MM.1S (cell line): ENCODE measurements around the gene FLYWCH1.

Experiments
- DNase-seq: peaks from one replicate; pipeline ENCODE4 v3.0.0-alpha.2; 2015
- H2AFZ ChIP-seq: fragments of 300-600 bp; sonication (generic); 2 replicates; pipeline ENCODE4 v1.6.0; 2016; ENCODE audit warnings: antibody characterized with exemption, low read length
- H3F3A ChIP-seq: fragments of 300-600 bp; sonication (generic); 2 replicates; pipeline ENCODE4 v1.6.1; 2016; ENCODE audit warnings: mild to moderate bottlenecking, antibody characterized with exemption, low read length, moderate library complexity, mixed read lengths; ENCODE audit not compliant: insufficient read depth
- H3K27ac ChIP-seq: fragments of 300-600 bp; sonication (generic); 2 replicates; pipeline ENCODE4 v1.5.1; 2016; ENCODE audit warnings: mild to moderate bottlenecking, low read length
- H3K27me3 ChIP-seq: fragments of 300-600 bp; sonication (generic); replicated peaks from 2 replicates; pipeline ENCODE4 v1.6.0; 2016; ENCODE audit warnings: low read length; ENCODE audit not compliant: insufficient read depth
- H3K36me3 ChIP-seq: fragments of 300-600 bp; sonication (generic); replicated peaks from 2 replicates; pipeline ENCODE4 v1.6.1; 2016; ENCODE audit warnings: mild to moderate bottlenecking, low read length, mixed read lengths; ENCODE audit not compliant: insufficient read depth
- H3K4me1 ChIP-seq: fragments of 300-600 bp; sonication (generic); 2 replicates; pipeline ENCODE4 v1.6.1; 2016; ENCODE audit warnings: low read length, mixed read lengths
- H3K4me2 ChIP-seq: fragments of 300-600 bp; sonication (generic); 2 replicates; pipeline ENCODE4 v1.6.0; 2016; ENCODE audit warnings: low read depth, low read length
- H3K4me3 ChIP-seq: fragments of 300-600 bp; sonication (generic); 2 replicates; pipeline ENCODE4 v1.5.1; 2016; ENCODE audit warnings: low read length, mixed read lengths
- H3K79me2 ChIP-seq: fragments of 300-600 bp; sonication (generic); 2 replicates; pipeline ENCODE4 v1.6.1; 2016; ENCODE audit warnings: mixed run types, low read length, mixed read lengths
- H3K9ac ChIP-seq: fragments of 300-600 bp; sonication (generic); 2 replicates; pipeline ENCODE4 v1.6.1; 2016; ENCODE audit warnings: low read length, mixed read lengths
- H3K9me2 ChIP-seq: fragments of 300-600 bp; sonication (generic); replicated peaks from 2 replicates; pipeline ENCODE4 v1.6.1; 2016; ENCODE audit warnings: mild to moderate bottlenecking, low read length, mixed read lengths; ENCODE audit not compliant: insufficient read depth
- H3K9me3 ChIP-seq: fragments of 300-600 bp; sonication (generic); replicated peaks from 2 replicates; pipeline ENCODE4 v1.6.1; 2016; ENCODE audit warnings: mild to moderate bottlenecking, low read length, mixed read lengths; ENCODE audit not compliant: insufficient read depth
- H4K20me1 ChIP-seq: fragments of 300-600 bp; sonication (generic); 2 replicates; pipeline ENCODE4 v1.6.1; 2016; ENCODE audit warnings: mild to moderate bottlenecking, low read length, moderate library complexity, mixed read lengths; ENCODE audit not compliant: insufficient read depth
- CTCF ChIP-seq: fragments of 300-600 bp; sonication (generic); IDR thresholded peaks from 2 replicates; pipeline ENCODE4 v1.5.1; 2016; ENCODE audit warnings: antibody characterized with exemption, low read length, mixed read lengths
- EZH2 ChIP-seq: fragments of 300-600 bp; sonication (generic); optimal IDR thresholded peaks from 2 replicates; pipeline ENCODE3; 2017; ENCODE audit warnings: low read depth, mild to moderate bottlenecking, antibody characterized with exemption, low read length, mixed read lengths
- EZH2phosphoT487 ChIP-seq: fragments of 300-600 bp; sonication (generic); IDR thresholded peaks from 2 replicates; pipeline ENCODE4 v1.6.1; 2018; ENCODE audit warnings: antibody characterized with exemption, low read length

The FLYWCH1 gene

GRCh38 chr16:2955779-2956578 is 44.2 kb downstream of the FLYWCH1 start:
- H3K9ac ChIP-seq = no peak overlapping the region
- no peak for TF ChIP-seq CTCF
- no peak for TF ChIP-seq EZH2phosphoT487
- no peak for TF ChIP-seq EZH2

GRCh38 chr16:2956579-2956956 is 44.8 kb downstream of the FLYWCH1 start:
- no peak for DNase-seq
- H3K9me3 ChIP-seq = no peaks in the 10 kb centered on the region
- H2AFZ ChIP-seq = no peak overlapping the region
- H3K9ac ChIP-seq = no peak overlapping the region
- H4K20me1 ChIP-seq = no peaks in the 10 kb centered on the region
- no peak overlapping the region for H3K4me2 ChIP-seq
- peaks cover 7% of the 10 kb centered on the region for H3K27me3 ChIP-seq
- H3K36me3 ChIP-seq = no peaks in the 10 kb centered on the region
- H3F3A ChIP-seq = peaks cover 11% of the 10 kb centered on the region
- peaks cover 28% of the 10 kb centered on the region for H3K4me1 ChIP-seq
- TF ChIP-seq EZH2 (no peak), EZH2phosphoT487 (no peak), CTCF (no peak)
- H3K4me3 ChIP-seq = no peak overlapping the region
- H3K27ac ChIP-seq = no peak overlapping the region
- no peaks in the 10 kb centered on the region for H3K9me2 ChIP-seq
- H3K79me2 ChIP-seq = no peaks in the 10 kb centered on the region

More at GRCh38 chr16:2955779-2956578, 44.2 kb downstream of the FLYWCH1 start:
- no peak for DNase-seq
- Histone ChIP-seq H4K20me1 (no peaks in the 10 kb centered on the region), H3K27me3 (peaks cover 7% of the 10 kb centered on the region), H3K4me1 (peaks cover 28% of the 10 kb centered on the region), H2AFZ (no peak overlapping the region), H3K27ac (no peak overlapping the region), H3K4me3 (no peak overlapping the region), H3K79me2 (no peaks in the 10 kb centered on the region), H3F3A (peaks cover 11% of the 10 kb centered on the region), H3K9me2 (no peaks in the 10 kb centered on the region), H3K9me3 (no peaks in the 10 kb centered on the region), H3K36me3 (no peaks in the 10 kb centered on the region), H3K4me2 (no peak overlapping the region)

- H3K9me2 ChIP-seq = no peaks in the 10 kb centered on the region
- peaks cover 12% of the 10 kb centered on the region for H3K4me1 ChIP-seq
- H3K79me2 ChIP-seq = no peaks in the 10 kb centered on the region
- peaks cover 33% of the 10 kb centered on the region for H3K27me3 ChIP-seq
- H3K4me3 ChIP-seq = no peak overlapping the region
- no peaks in the 10 kb centered on the region for H4K20me1 ChIP-seq
- no peak overlapping the region for H3K9ac ChIP-seq
- TF ChIP-seq CTCF (no peak), EZH2 (no peak), EZH2phosphoT487 (no peak)
- H3K27ac ChIP-seq = no peak overlapping the region
- no peak overlapping the region for H2AFZ ChIP-seq
- H3F3A ChIP-seq = no peaks in the 10 kb centered on the region; the same call in 1 of the 2 replicates
- H3K4me2 ChIP-seq = peak overlapping the region; percentile 21; the same call in 1 of the 2 replicates
- H3K9me3 ChIP-seq = no peaks in the 10 kb centered on the region
- no peak for DNase-seq
- no peaks in the 10 kb centered on the region for H3K36me3 ChIP-seq
These were observed 47.5 kb downstream of the FLYWCH1 start for GRCh38 chr16:2959206-2959605.
